ENCODE measurements around the gene COL9A2.
A peak's percentile ranks its signal among the peaks of the same experiment; 100 is the strongest.

The COL9A2 gene

GRCh38 chr1:40257688-40258444 lies 59.2 kb downstream of the COL9A2 start, which contains the start of gene ZMPSTE24:
Gene ZMPSTE24 (plus strand): TSS chr1:40258236. CDS start chr1:40258272, 36 bp downstream.
- DNase-seq (ENCODE audit: low spot score), result peak; percentile 96

- peak; percentile 53 for DNase-seq (ENCODE audit: low spot score)
Observed at GRCh38 chr1:40257313-40257687, 59.8 kb downstream of the COL9A2 start.

GRCh38 chr1:40256401-40257084 lies 60.5 kb downstream of the COL9A2 start:
- peak; percentile 54 for DNase-seq (ENCODE audit: low spot score)

- no peak for DNase-seq (ENCODE audit: low spot score)
Observed at GRCh38 chr1:40255231-40255630, 61.9 kb downstream of the COL9A2 start.

- DNase-seq (ENCODE audit: low spot score), result no peak
Observed at GRCh38 chr1:40252601-40253000, 64.5 kb downstream of the COL9A2 start.

- DNase-seq (ENCODE audit: low spot score), result no peak
Observed at GRCh38 chr1:40251456-40251855, 65.6 kb downstream of the COL9A2 start.

All from RKO (cell line).